LNCaP clone FGC (cell line): ENCODE results near the gene NUDT7.

ENCODE experiments used
- DNase-seq: peaks from one replicate; pipeline ENCODE4 v3.0.0-alpha.2; 2011; ENCODE audit warnings: low read depth
- H3K4me3 ChIP-seq: 2 replicates; pipeline ENCODE4 v1.5.1; 2011; ENCODE audit warnings: mild to moderate bottlenecking, low read depth, low read length, control low read depth
- TF ChIP-seq, protein P1 (sequence below): IDR thresholded peaks from 2 replicates; pipeline ENCODE4 v1.5.1; 2012; ENCODE audit warnings: mild to moderate bottlenecking; ENCODE audit not compliant: control insufficient read depth, insufficient read depth; ENCODE audit errors: extremely low read depth

The NUDT7 gene

DNA sequence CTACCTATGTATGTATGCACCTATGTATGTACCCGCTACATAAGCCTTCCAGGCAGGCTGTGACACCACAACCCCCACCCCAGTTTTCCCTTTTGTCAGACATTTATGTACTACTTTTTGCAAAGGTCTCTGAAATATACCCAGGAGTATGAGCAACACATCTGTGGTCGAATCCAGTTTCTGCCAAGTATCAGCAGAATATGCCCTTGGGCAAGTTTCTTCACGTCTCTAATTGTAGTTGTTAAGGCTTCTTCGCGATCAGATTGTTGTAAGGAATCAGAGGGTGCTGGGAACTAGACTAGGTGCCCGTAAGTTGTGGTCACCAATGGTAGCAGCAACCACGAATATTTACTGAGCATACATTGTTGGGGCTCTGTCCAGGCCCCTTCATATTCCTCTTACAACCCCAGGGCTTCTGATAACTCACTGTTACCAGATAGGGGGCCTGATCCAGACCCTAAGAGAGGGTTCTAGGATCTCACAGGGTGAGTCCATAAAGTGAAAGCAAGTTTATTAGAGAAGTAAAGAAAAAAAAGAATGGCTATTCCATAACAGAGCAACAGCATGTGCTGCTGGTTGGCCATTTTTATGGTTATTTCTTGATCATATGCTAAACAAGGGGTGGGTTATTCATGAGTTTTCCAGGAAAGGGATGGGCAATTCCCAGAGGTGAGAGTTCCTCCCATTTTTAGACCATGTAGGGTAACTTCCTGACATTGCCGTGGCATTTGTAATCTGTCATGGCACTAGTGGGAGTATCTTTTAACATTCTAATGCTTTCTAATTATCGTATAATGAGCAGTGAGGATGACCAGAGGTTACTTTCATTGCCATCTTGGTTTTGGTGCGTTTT lies 16.6 kb downstream of the NUDT7 start:
- TF ChIP-seq, protein P1, sequence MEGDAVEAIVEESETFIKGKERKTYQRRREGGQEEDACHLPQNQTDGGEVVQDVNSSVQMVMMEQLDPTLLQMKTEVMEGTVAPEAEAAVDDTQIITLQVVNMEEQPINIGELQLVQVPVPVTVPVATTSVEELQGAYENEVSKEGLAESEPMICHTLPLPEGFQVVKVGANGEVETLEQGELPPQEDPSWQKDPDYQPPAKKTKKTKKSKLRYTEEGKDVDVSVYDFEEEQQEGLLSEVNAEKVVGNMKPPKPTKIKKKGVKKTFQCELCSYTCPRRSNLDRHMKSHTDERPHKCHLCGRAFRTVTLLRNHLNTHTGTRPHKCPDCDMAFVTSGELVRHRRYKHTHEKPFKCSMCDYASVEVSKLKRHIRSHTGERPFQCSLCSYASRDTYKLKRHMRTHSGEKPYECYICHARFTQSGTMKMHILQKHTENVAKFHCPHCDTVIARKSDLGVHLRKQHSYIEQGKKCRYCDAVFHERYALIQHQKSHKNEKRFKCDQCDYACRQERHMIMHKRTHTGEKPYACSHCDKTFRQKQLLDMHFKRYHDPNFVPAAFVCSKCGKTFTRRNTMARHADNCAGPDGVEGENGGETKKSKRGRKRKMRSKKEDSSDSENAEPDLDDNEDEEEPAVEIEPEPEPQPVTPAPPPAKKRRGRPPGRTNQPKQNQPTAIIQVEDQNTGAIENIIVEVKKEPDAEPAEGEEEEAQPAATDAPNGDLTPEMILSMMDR = no peak
- no peak overlapping the region for H3K4me3 ChIP-seq
- DNase-seq = no peak

DNA sequence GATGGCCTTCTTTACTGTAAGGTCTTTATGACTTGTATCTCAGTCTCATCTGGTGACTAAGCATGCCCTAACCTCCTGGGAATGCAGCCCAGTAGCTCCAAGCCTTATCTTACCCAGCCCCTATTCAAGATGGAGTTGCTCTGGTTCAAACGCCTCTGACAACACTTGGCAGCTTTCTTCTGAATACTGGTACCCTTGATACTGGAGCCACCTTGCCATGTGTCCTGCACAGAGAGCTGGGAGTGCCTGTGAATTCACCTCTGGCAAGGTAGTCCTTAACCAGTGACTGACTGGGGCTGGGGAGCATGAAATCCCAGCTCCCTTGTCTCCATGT lies 17.2 kb downstream of the NUDT7 start:
- TF ChIP-seq, protein P1 = no peak
- no peak overlapping the region for H3K4me3 ChIP-seq
- no peak for DNase-seq

DNA sequence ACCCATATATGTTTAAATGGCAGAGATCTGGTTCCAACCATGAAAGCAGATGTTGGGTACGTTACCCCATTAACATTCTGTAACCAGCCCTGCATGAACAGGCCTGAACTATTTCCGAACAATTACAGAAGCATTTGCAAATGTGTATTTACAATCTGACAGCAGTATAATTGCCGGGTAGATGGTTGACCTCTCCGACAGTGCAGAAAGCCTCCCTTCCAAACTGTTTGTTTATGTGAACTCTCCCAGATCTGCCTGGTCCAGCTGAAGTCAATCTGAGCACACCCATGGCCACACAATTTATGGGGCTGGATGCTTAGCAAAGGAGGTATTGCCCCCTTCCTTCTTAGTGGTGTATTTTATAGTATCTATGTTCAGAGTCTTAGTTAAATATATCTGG lies 21.8 kb downstream of the NUDT7 start:
- no peak overlapping the region for H3K4me3 ChIP-seq
- no peak for DNase-seq
- TF ChIP-seq, protein P1 = no peak

DNA sequence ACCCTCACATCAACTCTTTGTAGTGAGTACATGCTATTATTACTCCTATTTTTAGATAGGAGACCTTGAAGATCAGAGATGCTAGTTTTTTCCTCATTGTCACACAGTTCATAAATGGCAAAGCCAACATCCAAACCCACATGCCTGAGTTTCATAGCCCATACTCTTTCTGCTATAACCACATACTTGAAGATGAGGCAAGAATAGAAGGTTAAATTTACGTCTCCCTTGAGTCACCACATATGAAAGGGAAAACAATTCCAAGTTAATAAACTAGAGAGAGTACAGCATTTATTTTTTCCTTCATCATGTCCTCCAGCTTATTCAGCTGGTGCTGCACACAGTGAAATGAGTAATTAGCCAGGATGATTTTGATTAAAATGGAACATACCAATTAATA lies 23.7 kb downstream of the NUDT7 start:
- TF ChIP-seq, protein P1 = no peak
- no peak for DNase-seq
- H3K4me3 ChIP-seq = no peak overlapping the region

DNA sequence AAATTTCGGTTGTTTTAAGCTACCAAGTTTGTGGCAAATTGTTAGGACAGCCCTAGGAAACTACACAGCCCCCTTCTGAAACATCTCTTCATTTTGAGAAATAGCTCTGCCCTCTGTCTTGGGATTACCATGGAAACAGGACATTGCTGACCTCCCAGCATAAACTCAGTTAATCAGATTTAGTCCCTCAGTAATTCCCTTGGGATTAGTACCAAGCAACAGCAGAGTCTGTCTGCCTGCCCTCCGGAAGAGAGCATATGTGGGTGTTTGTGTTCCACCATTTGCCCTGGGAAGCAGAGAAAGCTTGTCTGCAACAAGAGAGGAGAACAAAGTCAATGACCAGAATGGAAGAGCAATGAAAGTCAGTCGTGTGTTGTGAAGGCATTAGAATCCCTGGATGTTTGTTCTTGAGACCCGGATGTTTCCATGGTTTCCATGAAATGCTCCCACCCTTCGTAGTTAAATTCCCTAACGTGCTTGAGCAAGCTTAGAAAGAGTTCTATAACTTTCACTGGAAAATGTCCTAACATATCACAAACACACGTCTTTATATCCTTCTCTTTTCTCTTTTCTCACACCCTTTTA lies 26.2 kb downstream of the NUDT7 start:
- TF ChIP-seq, protein P1 = no peak
- no peak for DNase-seq
- no peak overlapping the region for H3K4me3 ChIP-seq

DNA sequence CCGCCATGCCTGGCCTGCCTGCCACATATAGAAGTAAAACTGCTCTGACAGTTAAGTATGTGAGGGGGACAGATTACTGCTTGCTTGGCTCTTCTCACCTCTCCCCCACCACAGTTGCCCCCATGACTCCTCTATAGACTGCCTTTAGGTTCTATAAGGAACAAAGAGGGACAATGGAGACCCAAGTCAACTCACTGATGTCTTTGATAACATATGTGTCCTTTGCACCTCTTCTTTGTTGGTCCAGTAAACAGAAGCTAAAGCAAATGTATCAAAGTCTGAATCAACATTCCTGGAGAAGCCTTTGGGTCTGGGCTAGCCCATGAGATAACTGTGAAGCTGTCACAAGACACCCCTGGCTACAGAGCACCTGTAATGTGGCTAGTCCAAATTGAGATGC lies 27.1 kb downstream of the NUDT7 start:
- DNase-seq = no peak
- TF ChIP-seq, protein P1 = no peak
- no peak overlapping the region for H3K4me3 ChIP-seq
